H1 (cell line): Measurements from ENCODE around the gene ZCCHC10. TPM values are rescaled to one million over a fixed set of nuclear protein-coding genes. Genes with fewer than 3 reads are reported as not detected.

Source experiments
- CTCF ChIA-PET: fragments of 300-600 bp; sonication (Branson Sonifier 250); formaldehyde crosslinking; loops from one replicate; lab custom pipeline; 2021; ENCODE audit not compliant: partially characterized antibody; lab: Charles Lee
- POLR2A ChIA-PET: fragments of 300-600 bp; sonication (Branson Sonifier 250); formaldehyde crosslinking; loops from one replicate; lab custom pipeline; 2021; ENCODE audit warnings: inconsistent platforms; ENCODE audit not compliant: partially characterized antibody; lab: Charles Lee
- DNase-seq, 2 experiments: peaks; one replicate each; pipeline versions ENCODE4 v3.0.0 to v3.0.0-alpha.2; 2010 to 2022; ENCODE audit warnings: low spot score in 2 of 2, low read depth in 1 of 2, mixed read lengths in 1 of 2
- FAIRE-seq: peaks from 2 replicates; lab custom pipeline; 2011; peaks lifted over from hg19 to GRCh38; lab: Jason Lieb, UNC
- H2AFZ ChIP-seq: 2 replicates; pipeline ENCODE4 v1.8.1; 2012; ENCODE audit warnings: low read length, inconsistent platforms
- H2AK5ac ChIP-seq: 2 replicates; pipeline ENCODE4 v1.6.1; 2013; ENCODE audit warnings: low read depth, low read length
- H2BK120ac ChIP-seq: replicated peaks from 2 replicates; pipeline ENCODE3; 2013; ENCODE audit warnings: low read depth, low read length, inconsistent platforms
- H2BK12ac ChIP-seq: 2 replicates; pipeline ENCODE4 v1.6.1; 2013; ENCODE audit warnings: low read depth, low read length
- H2BK15ac ChIP-seq: 2 replicates; pipeline ENCODE4 v1.6.1; 2013; ENCODE audit warnings: low read length
- H2BK20ac ChIP-seq: 2 replicates; pipeline ENCODE4 v1.6.1; 2013; ENCODE audit warnings: low read length
- H2BK5ac ChIP-seq: 2 replicates; pipeline ENCODE4 v1.6.1; 2013; ENCODE audit warnings: low read depth, low read length
- H3K14ac ChIP-seq: 2 replicates; pipeline ENCODE4 v1.6.1; 2013; ENCODE audit warnings: inconsistent platforms; ENCODE audit not compliant: insufficient read length
- H3K18ac ChIP-seq: 2 replicates; pipeline ENCODE4 v1.6.1; 2013; ENCODE audit warnings: low read length; ENCODE audit errors: extremely low read depth
- H3K23ac ChIP-seq: 2 replicates; pipeline ENCODE4 v1.6.1; 2013; ENCODE audit warnings: inconsistent platforms; ENCODE audit not compliant: insufficient read length
- H3K23me2 ChIP-seq: 2 replicates; pipeline ENCODE4 v1.6.1; 2013; ENCODE audit warnings: low read depth, low read length
- H3K27ac ChIP-seq: 2 replicates; pipeline ENCODE4 v1.6.1; 2011; ENCODE audit warnings: low read depth, low read length, inconsistent platforms
- H3K27me3 ChIP-seq, 4 experiments: replicated peaks in 1 of 4; 1 replicate in 1 of 4; 2 replicates in 3 of 4; pipeline versions ENCODE4 v1.6.1 to v1.8.1; 2011 to 2013; ENCODE audit warnings: low read length in 3 of 4, mild to moderate bottlenecking in 3 of 4, inconsistent platforms in 2 of 4, mixed read lengths in 2 of 4, moderate library complexity in 1 of 4; ENCODE audit not compliant: control insufficient read depth in 3 of 4, insufficient read depth in 3 of 4; ENCODE audit errors: extremely low read depth in 1 of 4
- H3K36me3 ChIP-seq, 4 experiments: 2 replicates each; pipeline versions ENCODE4 v1.6.1 to v1.8.1; 2011 to 2013; ENCODE audit warnings: mild to moderate bottlenecking in 4 of 4, low read length in 3 of 4, moderate library complexity in 2 of 4, control low read depth in 1 of 4, inconsistent platforms in 1 of 4; ENCODE audit not compliant: insufficient read depth in 4 of 4, control insufficient read depth in 2 of 4
- H3K4ac ChIP-seq: replicated peaks from 2 replicates; pipeline ENCODE3; 2013; ENCODE audit warnings: low read length, low read depth, mixed read lengths, inconsistent platforms; ENCODE audit not compliant: insufficient read length
- H3K4me1 ChIP-seq, 4 experiments: replicated peaks in 1 of 4; 1 replicate in 1 of 4; 2 replicates in 3 of 4; pipeline versions ENCODE4 v1.6.1 to v1.8.1; 2011 to 2013; ENCODE audit warnings: low read length in 3 of 4, inconsistent platforms in 2 of 4, mixed read lengths in 1 of 4; ENCODE audit not compliant: insufficient read depth in 4 of 4, control insufficient read depth in 3 of 4
- H3K4me2 ChIP-seq, 2 experiments: 2 replicates each; pipeline versions ENCODE4 v1.6.1 to v1.8.1; 2011 to 2013; ENCODE audit warnings: low read depth in 2 of 2, low read length in 2 of 2, control low read depth in 1 of 2, inconsistent platforms in 1 of 2, mild to moderate bottlenecking in 1 of 2; ENCODE audit not compliant: insufficient read depth in 1 of 2
- H3K4me3 ChIP-seq, 4 experiments: fragments of 200-600, 300-600 bp in 1 of 4; sonication (generic), shearing (Covaris generic), sonication (Bioruptor Twin) in 1 of 4; 2 replicates each; pipeline versions ENCODE4 v1.5.1 to v1.8.1; 2011 to 2016; ENCODE audit warnings: low read length in 4 of 4, low read depth in 3 of 4, control low read depth in 2 of 4, inconsistent platforms in 2 of 4, mild to moderate bottlenecking in 2 of 4, mixed read lengths in 1 of 4, moderate library complexity in 1 of 4; ENCODE audit not compliant: insufficient read depth in 2 of 4; ENCODE audit errors: extremely low read depth in 1 of 4
- H3K56ac ChIP-seq: replicated peaks from 2 replicates; pipeline ENCODE3; 2013; ENCODE audit warnings: low read depth, mild to moderate bottlenecking, mixed read lengths, low read length, inconsistent platforms; ENCODE audit not compliant: insufficient read length
- H3K79me1 ChIP-seq: 2 replicates; pipeline ENCODE4 v1.6.1; 2013; ENCODE audit warnings: low read depth, low read length, control low read depth
- H3K79me2 ChIP-seq, 2 experiments: 2 replicates each; pipeline versions ENCODE4 v1.6.1 to v1.8.1; 2012 to 2013; ENCODE audit warnings: low read length in 2 of 2, mild to moderate bottlenecking in 2 of 2, inconsistent platforms in 1 of 2; ENCODE audit not compliant: insufficient read depth in 2 of 2, control insufficient read depth in 1 of 2
- H3K9ac ChIP-seq, 4 experiments: replicated peaks in 1 of 4; 1 replicate in 1 of 4; 2 replicates in 3 of 4; pipeline versions ENCODE4 v1.6.1 to v1.8.1; 2011 to 2013; ENCODE audit warnings: low read depth in 3 of 4, low read length in 3 of 4, control low read depth in 2 of 4, mild to moderate bottlenecking in 2 of 4, moderate library complexity in 2 of 4, inconsistent platforms in 1 of 4; ENCODE audit errors: extremely low read depth in 1 of 4
- H3K9me3 ChIP-seq, 2 experiments: 2 replicates each; pipeline versions ENCODE4 v1.6.1 to v1.8.1; 2012 to 2013; ENCODE audit warnings: mild to moderate bottlenecking in 2 of 2, moderate library complexity in 2 of 2, control low read depth in 1 of 2, inconsistent platforms in 1 of 2, low read depth in 1 of 2, low read length in 1 of 2, mixed read lengths in 1 of 2; ENCODE audit not compliant: insufficient read depth in 2 of 2
- H4K20me1 ChIP-seq, 2 experiments: replicated peaks in 1 of 2; 2 replicates each; pipeline versions ENCODE3 to v1.8.1; 2011 to 2013; ENCODE audit warnings: inconsistent platforms in 2 of 2, low read length in 2 of 2, mild to moderate bottlenecking in 1 of 2; ENCODE audit not compliant: insufficient read depth in 2 of 2, control insufficient read depth in 1 of 2
- H4K5ac ChIP-seq: 2 replicates; pipeline ENCODE4 v1.6.1; 2013; ENCODE audit warnings: low read length, low read depth, mixed read lengths, inconsistent platforms; ENCODE audit not compliant: insufficient read length
- H4K8ac ChIP-seq: 2 replicates; pipeline ENCODE4 v1.8.0; 2013; ENCODE audit warnings: mild to moderate bottlenecking, moderate library complexity, low read length, inconsistent platforms; ENCODE audit not compliant: insufficient read depth; ENCODE audit errors: extremely low read depth
- H4K91ac ChIP-seq: replicated peaks from 2 replicates; pipeline ENCODE3; 2013; ENCODE audit warnings: low read length, mixed read lengths, inconsistent platforms; ENCODE audit not compliant: insufficient read length
- ASH2L ChIP-seq: fragments of 200-600, 300-600 bp; sonication (generic); IDR thresholded peaks from one replicate; pipeline ENCODE4 v1.7.1; 2017; ENCODE audit warnings: low read length
- BCL11A ChIP-seq, 2 experiments: IDR thresholded peaks; one replicate each; pipeline ENCODE4 v1.6.1; 2011; ENCODE audit warnings: low read depth in 2 of 2, low read length in 2 of 2, mild to moderate bottlenecking in 2 of 2
- KDM4A ChIP-seq: IDR thresholded peaks from one replicate; pipeline ENCODE4 v1.7.1; 2012; ENCODE audit warnings: low read depth, mild to moderate bottlenecking, moderate library complexity, low read length, inconsistent platforms; ENCODE audit not compliant: severe bottlenecking
- MAX ChIP-seq: IDR thresholded peaks from 2 replicates; pipeline ENCODE4 v1.6.1; 2012; ENCODE audit warnings: inconsistent platforms
- TBP ChIP-seq: IDR thresholded peaks from 2 replicates; pipeline ENCODE4 v1.6.1; 2011; ENCODE audit warnings: low read depth, low read length, improper control_type of control experiment
- WGBS, 2 experiments: shearing (Covaris generic) in 1 of 2; methylation state at CpG; one replicate each; pipeline versions ENCODE4 v1.1.6 to v1.1.7; 2013 to 2015; ENCODE audit warnings: low lambda C conversion rate in 2 of 2, mixed read lengths in 2 of 2, inconsistent platforms in 1 of 2, low coverage in 1 of 2, missing lambda C conversion rate in 1 of 2; ENCODE audit not compliant: insufficient replicate concordance in 2 of 2, insufficient coverage in 1 of 2, insufficient read length in 1 of 2; ENCODE audit errors: extremely low coverage in 1 of 2, missing lambda C conversion rate in 1 of 2; 5-methylcytosine and 5-hydroxymethylcytosine counted together
- polyA plus RNA-seq, 7 experiments: library from polyadenylated mRNA; depleted of rRNA in 3 of 7; stranded (reverse) in 5 of 7; unstranded in 2 of 7; fragments of >200 nt in 5 of 7; fragments of 200-250 nt in 2 of 7; gene quantifications; 1 replicate in 5 of 7; 2 replicates in 1 of 7; 4 replicates in 1 of 7; pipeline versions ENCODE4 v1.2.1 to v1.2.3, GENCODE V29; 2011 to 2013; ENCODE audit warnings: missing spikeins in 2 of 7, mixed read lengths in 2 of 7
- total RNA-seq: library from RNA; stranded (reverse); fragmentation: NEBNext Ultra II Directional; extraction: Animal tissue kit (Norgen Biotek cat#: 25700); gene quantifications from 2 replicates; pipeline ENCODE4 v1.2.1, GENCODE V29; 2021
- TF ChIP-seq, protein P1 (sequence below): IDR thresholded peaks from 2 replicates; pipeline ENCODE4 v1.6.1; 2012; ENCODE audit warnings: low read length, inconsistent platforms
- TF ChIP-seq, protein P2 (sequence below), 3 experiments: IDR thresholded peaks; 1 replicate in 2 of 3; 2 replicates in 1 of 3; pipeline versions ENCODE4 v1.5.1 to v1.6.1; 2011; ENCODE audit warnings: low read length in 3 of 3, mild to moderate bottlenecking in 3 of 3, inconsistent platforms in 2 of 3, low read depth in 1 of 3, moderate library complexity in 1 of 3; ENCODE audit not compliant: insufficient read depth in 1 of 3; ENCODE audit errors: control extremely low read depth in 1 of 3
- TF ChIP-seq, protein P3 (sequence below): IDR thresholded peaks from 2 replicates; pipeline ENCODE4 v1.6.1; 2011; ENCODE audit warnings: low read depth, mild to moderate bottlenecking, low read length; ENCODE audit not compliant: insufficient read depth

Gene ZCCHC10
- total and polyA plus RNA-seq, 2 of the 8 experiments (the other 6 are each of a cell fraction or from before 2014, with no cell fraction given), result 22.4 to 32.9 TPM

DNA sequence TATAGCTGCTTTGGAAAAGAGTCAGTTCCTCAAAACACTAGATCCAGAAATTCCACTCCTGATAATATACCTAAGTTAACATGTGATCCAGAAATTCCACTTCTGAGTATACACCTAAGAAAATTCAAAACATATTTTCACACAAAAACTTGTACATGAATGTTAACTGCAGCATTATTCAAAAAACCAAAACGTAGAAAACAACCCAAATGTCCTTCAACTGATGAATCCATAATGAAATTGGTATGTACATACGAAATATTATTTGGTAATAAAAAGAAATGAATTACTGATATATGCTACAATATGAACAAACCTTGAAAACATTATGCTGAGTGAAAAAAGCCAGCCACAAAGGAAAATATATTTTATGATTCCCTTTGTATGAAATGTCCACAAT lies 46.4 kb downstream of the ZCCHC10 start:
- Histone ChIP-seq H3K23ac (no peak overlapping the region), H2BK20ac (no peak overlapping the region), H3K4ac (no peak overlapping the region), H3K9ac (no peak overlapping the region), H3K4me1 (no peaks in the 10 kb centered on the region), H3K27ac (no peak overlapping the region), H3K4me3 (no peak overlapping the region), H2AK5ac (no peak overlapping the region), H2BK15ac (no peak overlapping the region), H3K79me1 (no peaks in the 10 kb centered on the region), H4K8ac (no peak overlapping the region), H4K20me1 (no peaks in the 10 kb centered on the region), H2BK12ac (no peak overlapping the region), H3K9me3 (peaks cover 0 to 2% of the 10 kb centered on the region in 2 experiments; a peak in 1 of 4 replicates), H3K23me2 (no peaks in the 10 kb centered on the region), H3K27me3 (no peaks in the 10 kb centered on the region), H2AFZ (no peak overlapping the region), H3K14ac (no peak overlapping the region), H3K36me3 (no peaks in the 10 kb centered on the region), H3K56ac (no peak overlapping the region), H2BK120ac (no peak overlapping the region), H3K4me2 (no peak overlapping the region), H2BK5ac (no peak overlapping the region), H4K91ac (no peak overlapping the region), H4K5ac (no peak overlapping the region), H3K18ac (no peak overlapping the region), H3K79me2 (no peaks in the 10 kb centered on the region)
- DNase-seq, result no peak
- FAIRE-seq, result no peak
- 88% methylated on average over 2 of the region's 2 CpGs; no CpG with 5 or more reads in 1 of the 2 experiments for WGBS, 2 experiments
- CTCF ChIA-PET, result no interaction called here
- POLR2A ChIA-PET, result no interaction called here
- TF ChIP-seq TBP (no peak), ASH2L (no peak), MAX (no peak), KDM4A (no peak), BCL11A (IDR thresholded peaks at IDR 0.05; ENCODE audit: low read depth in 2 of 2, low read length in 2 of 2) (no peak)
- TF ChIP-seq, protein P1, sequence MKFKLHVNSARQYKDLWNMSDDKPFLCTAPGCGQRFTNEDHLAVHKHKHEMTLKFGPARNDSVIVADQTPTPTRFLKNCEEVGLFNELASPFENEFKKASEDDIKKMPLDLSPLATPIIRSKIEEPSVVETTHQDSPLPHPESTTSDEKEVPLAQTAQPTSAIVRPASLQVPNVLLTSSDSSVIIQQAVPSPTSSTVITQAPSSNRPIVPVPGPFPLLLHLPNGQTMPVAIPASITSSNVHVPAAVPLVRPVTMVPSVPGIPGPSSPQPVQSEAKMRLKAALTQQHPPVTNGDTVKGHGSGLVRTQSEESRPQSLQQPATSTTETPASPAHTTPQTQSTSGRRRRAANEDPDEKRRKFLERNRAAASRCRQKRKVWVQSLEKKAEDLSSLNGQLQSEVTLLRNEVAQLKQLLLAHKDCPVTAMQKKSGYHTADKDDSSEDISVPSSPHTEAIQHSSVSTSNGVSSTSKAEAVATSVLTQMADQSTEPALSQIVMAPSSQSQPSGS, result no peak
- TF ChIP-seq, protein P2, sequence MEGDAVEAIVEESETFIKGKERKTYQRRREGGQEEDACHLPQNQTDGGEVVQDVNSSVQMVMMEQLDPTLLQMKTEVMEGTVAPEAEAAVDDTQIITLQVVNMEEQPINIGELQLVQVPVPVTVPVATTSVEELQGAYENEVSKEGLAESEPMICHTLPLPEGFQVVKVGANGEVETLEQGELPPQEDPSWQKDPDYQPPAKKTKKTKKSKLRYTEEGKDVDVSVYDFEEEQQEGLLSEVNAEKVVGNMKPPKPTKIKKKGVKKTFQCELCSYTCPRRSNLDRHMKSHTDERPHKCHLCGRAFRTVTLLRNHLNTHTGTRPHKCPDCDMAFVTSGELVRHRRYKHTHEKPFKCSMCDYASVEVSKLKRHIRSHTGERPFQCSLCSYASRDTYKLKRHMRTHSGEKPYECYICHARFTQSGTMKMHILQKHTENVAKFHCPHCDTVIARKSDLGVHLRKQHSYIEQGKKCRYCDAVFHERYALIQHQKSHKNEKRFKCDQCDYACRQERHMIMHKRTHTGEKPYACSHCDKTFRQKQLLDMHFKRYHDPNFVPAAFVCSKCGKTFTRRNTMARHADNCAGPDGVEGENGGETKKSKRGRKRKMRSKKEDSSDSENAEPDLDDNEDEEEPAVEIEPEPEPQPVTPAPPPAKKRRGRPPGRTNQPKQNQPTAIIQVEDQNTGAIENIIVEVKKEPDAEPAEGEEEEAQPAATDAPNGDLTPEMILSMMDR (IDR thresholded peaks at IDR 0.05; ENCODE audit: control extremely low read depth in 1 of 3, insufficient read depth in 1 of 3, low read depth in 1 of 3, low read length in 3 of 3), result no peak
- TF ChIP-seq, protein P3, sequence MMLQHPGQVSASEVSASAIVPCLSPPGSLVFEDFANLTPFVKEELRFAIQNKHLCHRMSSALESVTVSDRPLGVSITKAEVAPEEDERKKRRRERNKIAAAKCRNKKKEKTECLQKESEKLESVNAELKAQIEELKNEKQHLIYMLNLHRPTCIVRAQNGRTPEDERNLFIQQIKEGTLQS, result no peak
